Endodermal cell (in vitro differentiated cells): ENCODE measurements around the gene TMEM43. TPM values are rescaled to one million over a fixed set of nuclear protein-coding genes. Genes with fewer than 3 reads are reported as not detected.

ENCODE experiments used
- DNase-seq: peaks from one replicate; pipeline ENCODE4 v3.0.0-alpha.2; 2017
- H3K27ac ChIP-seq: 2 replicates; pipeline ENCODE4 v1.5.1; 2013; ENCODE audit warnings: mild to moderate bottlenecking, low read depth, low read length, moderate library complexity
- H3K27me3 ChIP-seq: 2 replicates; pipeline ENCODE4 v1.6.1; 2013; ENCODE audit warnings: mild to moderate bottlenecking, low read length, moderate library complexity; ENCODE audit not compliant: insufficient read depth, control insufficient read depth, poor library complexity, severe bottlenecking
- H3K36me3 ChIP-seq: 2 replicates; pipeline ENCODE4 v1.7.0; 2013; ENCODE audit warnings: mild to moderate bottlenecking, low read length, moderate library complexity; ENCODE audit not compliant: control insufficient read depth, insufficient read depth
- H3K4me1 ChIP-seq: one replicate; pipeline ENCODE4 v1.7.0; 2013; ENCODE audit warnings: low read length; ENCODE audit not compliant: control insufficient read depth, insufficient read depth
- H3K4me3 ChIP-seq: 2 replicates; pipeline ENCODE4 v1.5.1; 2013; ENCODE audit warnings: mild to moderate bottlenecking, low read length, moderate library complexity
- H3K9ac ChIP-seq: 2 replicates; pipeline ENCODE4 v1.6.1; 2013; ENCODE audit warnings: mild to moderate bottlenecking, low read length, moderate library complexity; ENCODE audit not compliant: poor library complexity, severe bottlenecking; ENCODE audit errors: extremely low read depth
- H3K9me3 ChIP-seq: 2 replicates; pipeline ENCODE4 v1.6.1; 2013; ENCODE audit warnings: mild to moderate bottlenecking, low read length, moderate library complexity; ENCODE audit not compliant: control insufficient read depth
- H3K27ac Mint-ChIP-seq: 2 replicates; pipeline ENCODE4 v1.8.0; 2020; ENCODE audit warnings: mixed read lengths
- H3K27me3 Mint-ChIP-seq: 2 replicates; pipeline ENCODE4 v1.8.0; 2021; ENCODE audit warnings: mild to moderate bottlenecking, mixed read lengths; ENCODE audit not compliant: insufficient read depth
- H3K36me3 Mint-ChIP-seq: 2 replicates; pipeline ENCODE4 v1.8.0; 2020; ENCODE audit warnings: low read depth, mixed read lengths
- H3K4me1 Mint-ChIP-seq: 2 replicates; pipeline ENCODE4 v1.8.0; 2020; ENCODE audit warnings: mixed read lengths
- H3K4me3 Mint-ChIP-seq: 2 replicates; pipeline ENCODE4 v1.8.0; 2020; ENCODE audit warnings: mild to moderate bottlenecking, moderate library complexity, mixed read lengths
- H3K9me3 Mint-ChIP-seq: 2 replicates; pipeline ENCODE4 v1.8.0; 2020; ENCODE audit warnings: mild to moderate bottlenecking, mixed read lengths
- WGBS, 2 experiments: methylation state at CpG; one replicate each; pipeline versions ENCODE4 v1.1.5 to v1.1.7; 2013; ENCODE audit warnings: missing lambda C conversion rate in 2 of 2, mixed read lengths in 1 of 2; ENCODE audit not compliant: insufficient coverage in 1 of 2, insufficient read length in 1 of 2; 5-methylcytosine and 5-hydroxymethylcytosine counted together
- total RNA-seq, 2 donors: library from RNA; stranded (reverse); fragmentation: NEBNext Ultra II Directional in 1 of 2; extraction: Animal tissue kit (Norgen Biotek cat#: 25700) in 1 of 2; gene quantifications; 2 replicates in 1 of 2; 3 replicates in 1 of 2; pipeline ENCODE4 v1.2.1, GENCODE V29; 2021
- TF ChIP-seq, protein P1 (sequence below): fragments of 200-600 bp; sonication (generic); conservative IDR thresholded peaks from 2 replicates; pipeline ENCODE4 v1.5.0; 2021; ENCODE audit warnings: antibody characterized with exemption, mild to moderate bottlenecking

Gene TMEM43
- total RNA-seq, 2 donors from 2014 or later, result 28.9 to 39.3 TPM

DNA sequence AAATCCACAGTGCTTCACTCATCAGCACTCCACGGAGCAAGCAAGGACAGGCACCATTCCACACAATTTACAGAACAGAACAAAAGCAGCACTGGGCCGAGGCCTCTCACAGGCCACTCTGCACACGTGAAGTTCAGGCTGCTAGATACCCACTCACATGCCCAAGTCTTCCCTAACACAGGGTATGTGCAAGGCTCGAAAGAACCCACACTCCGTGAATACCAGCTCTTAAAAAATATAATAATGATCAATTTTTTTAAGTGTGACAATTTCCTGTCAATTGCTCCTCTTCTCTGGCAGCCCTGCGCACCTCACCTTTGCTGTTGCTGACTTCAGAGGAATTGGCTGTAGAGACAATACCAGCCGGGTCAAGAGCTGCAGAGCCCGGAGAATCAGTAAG lies 34.6 kb downstream of the TMEM43 start:
- Mint-ChIP-seq H3K27me3 (no peaks in the 10 kb centered on the region), H3K9me3 (peaks cover 22% of the 10 kb centered on the region), H3K4me1 (no peaks in the 10 kb centered on the region), H3K4me3 (no peak overlapping the region), H3K27ac (no peak overlapping the region), H3K36me3 (peaks cover 92% of the 10 kb centered on the region)
- Histone ChIP-seq H3K4me3 (no peak overlapping the region), H3K4me1 (no peaks in the 10 kb centered on the region), H3K9me3 (peaks cover 27% of the 10 kb centered on the region), H3K27me3 (no peaks in the 10 kb centered on the region), H3K27ac (no peak overlapping the region), H3K36me3 (peaks cover 89% of the 10 kb centered on the region), H3K9ac (no peak overlapping the region)
- DNase-seq, result no peak
- 93% methylated on average over 3 to 8 of the region's 8 CpGs for WGBS, 2 experiments
- TF ChIP-seq, protein P1, sequence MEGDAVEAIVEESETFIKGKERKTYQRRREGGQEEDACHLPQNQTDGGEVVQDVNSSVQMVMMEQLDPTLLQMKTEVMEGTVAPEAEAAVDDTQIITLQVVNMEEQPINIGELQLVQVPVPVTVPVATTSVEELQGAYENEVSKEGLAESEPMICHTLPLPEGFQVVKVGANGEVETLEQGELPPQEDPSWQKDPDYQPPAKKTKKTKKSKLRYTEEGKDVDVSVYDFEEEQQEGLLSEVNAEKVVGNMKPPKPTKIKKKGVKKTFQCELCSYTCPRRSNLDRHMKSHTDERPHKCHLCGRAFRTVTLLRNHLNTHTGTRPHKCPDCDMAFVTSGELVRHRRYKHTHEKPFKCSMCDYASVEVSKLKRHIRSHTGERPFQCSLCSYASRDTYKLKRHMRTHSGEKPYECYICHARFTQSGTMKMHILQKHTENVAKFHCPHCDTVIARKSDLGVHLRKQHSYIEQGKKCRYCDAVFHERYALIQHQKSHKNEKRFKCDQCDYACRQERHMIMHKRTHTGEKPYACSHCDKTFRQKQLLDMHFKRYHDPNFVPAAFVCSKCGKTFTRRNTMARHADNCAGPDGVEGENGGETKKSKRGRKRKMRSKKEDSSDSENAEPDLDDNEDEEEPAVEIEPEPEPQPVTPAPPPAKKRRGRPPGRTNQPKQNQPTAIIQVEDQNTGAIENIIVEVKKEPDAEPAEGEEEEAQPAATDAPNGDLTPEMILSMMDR, result no peak

DNA sequence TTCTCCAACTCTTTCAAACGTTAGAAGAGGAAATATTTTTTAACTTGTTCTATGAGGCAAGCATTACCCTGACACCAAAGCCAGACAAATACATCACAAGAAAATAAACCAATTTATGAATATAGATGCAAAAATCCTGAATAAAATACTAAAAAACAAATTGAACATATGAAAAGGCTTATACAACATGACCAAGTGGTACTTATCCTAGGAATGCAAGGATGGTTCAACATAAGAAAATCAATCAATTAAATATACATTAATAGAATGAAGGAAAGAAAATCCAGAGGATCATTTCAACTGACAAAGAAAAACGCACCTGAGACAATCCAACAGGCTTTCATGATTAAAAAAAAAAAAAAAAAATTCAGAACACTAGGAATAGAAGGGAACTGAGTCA lies 36.4 kb downstream of the TMEM43 start:
- Mint-ChIP-seq H3K9me3 (peaks cover 22% of the 10 kb centered on the region), H3K27me3 (no peaks in the 10 kb centered on the region), H3K4me3 (no peak overlapping the region), H3K36me3 (peaks cover 94% of the 10 kb centered on the region), H3K4me1 (no peaks in the 10 kb centered on the region), H3K27ac (no peak overlapping the region)
- no peak for DNase-seq
- Histone ChIP-seq H3K4me1 (no peaks in the 10 kb centered on the region), H3K27me3 (no peaks in the 10 kb centered on the region), H3K9me3 (peaks cover 27% of the 10 kb centered on the region), H3K27ac (no peak overlapping the region), H3K36me3 (peaks cover 91% of the 10 kb centered on the region), H3K9ac (no peak overlapping the region), H3K4me3 (no peak overlapping the region)
- 100% methylated on average over 1 to 2 of the region's 2 CpGs for WGBS, 2 experiments
- TF ChIP-seq, protein P1, result no peak

DNA sequence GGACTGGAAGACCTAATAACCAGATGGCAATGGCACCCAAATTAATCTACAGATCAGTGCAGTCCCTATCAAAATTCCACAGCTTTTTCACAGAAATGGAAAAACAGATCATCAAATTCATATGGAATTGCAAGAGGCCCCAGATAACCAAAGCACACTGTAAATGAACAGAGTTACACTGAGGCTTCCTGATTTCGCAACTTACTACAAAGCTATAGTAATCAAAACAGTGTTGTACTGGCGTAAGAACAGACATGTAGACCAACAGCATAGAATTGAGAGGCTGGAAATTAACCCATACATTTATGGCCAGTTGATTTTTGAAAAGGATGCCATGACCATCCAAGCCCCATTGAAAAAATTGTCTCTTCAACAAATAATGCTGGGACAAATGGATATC lies 37.3 kb downstream of the TMEM43 start:
- no peaks in the 10 kb centered on the region for H3K27me3 Mint-ChIP-seq
- 88 to 96% methylated on average over 2 of the region's 2 CpGs for WGBS, 2 experiments
- DNase-seq, result no peak

More for the DNA sequence above, 37.3 kb downstream of the TMEM43 start:
- no peak overlapping the region for H3K27ac Mint-ChIP-seq
- no peaks in the 10 kb centered on the region for H3K4me1 ChIP-seq
- H3K36me3 Mint-ChIP-seq, result peaks cover 93% of the 10 kb centered on the region
- H3K4me1 Mint-ChIP-seq, result no peaks in the 10 kb centered on the region
- peaks cover 22% of the 10 kb centered on the region for H3K9me3 Mint-ChIP-seq
- H3K36me3 ChIP-seq, result peaks cover 89% of the 10 kb centered on the region
- TF ChIP-seq, protein P1, result no peak
- no peak overlapping the region for H3K9ac ChIP-seq
- no peak overlapping the region for H3K27ac ChIP-seq
- H3K9me3 ChIP-seq, result peaks cover 27% of the 10 kb centered on the region
- H3K27me3 ChIP-seq, result no peaks in the 10 kb centered on the region
- no peak overlapping the region for H3K4me3 Mint-ChIP-seq
- no peak overlapping the region for H3K4me3 ChIP-seq
